Right lobe of liver (tissue), 4 donors: Measurements from ENCODE around the gene MLH1.
"Not testable (repeated sequence)": the region's sequence is repeated elsewhere in the genome, so short reads cannot be mapped to it uniquely, and the experiment has no call there.

Experiments used
- POLR2A ChIP-seq: fragments of 450-650 bp; IDR thresholded peaks from one replicate; pipeline ENCODE4 v1.6.1; 2017; ENCODE audit warnings: antibody characterized with exemption, mild to moderate bottlenecking
- TF ChIP-seq, protein P1 (sequence below), 4 donors: fragments of 200-600 bp in 3 of 4; fragments of 450-650 bp in 1 of 4; IDR thresholded peaks; one replicate each; pipeline versions ENCODE4 v1.5.1 to v1.8.0; 2016 to 2022; ENCODE audit warnings: antibody characterized with exemption in 4 of 4, mild to moderate bottlenecking in 2 of 4
- donor health status: DM: no; HTN: no; CAD: no.
- donor health status: DM: no; HTN: no; CAD: no.
- donor health status: DM: no; HTN: yes; CAD: no.

DNA sequence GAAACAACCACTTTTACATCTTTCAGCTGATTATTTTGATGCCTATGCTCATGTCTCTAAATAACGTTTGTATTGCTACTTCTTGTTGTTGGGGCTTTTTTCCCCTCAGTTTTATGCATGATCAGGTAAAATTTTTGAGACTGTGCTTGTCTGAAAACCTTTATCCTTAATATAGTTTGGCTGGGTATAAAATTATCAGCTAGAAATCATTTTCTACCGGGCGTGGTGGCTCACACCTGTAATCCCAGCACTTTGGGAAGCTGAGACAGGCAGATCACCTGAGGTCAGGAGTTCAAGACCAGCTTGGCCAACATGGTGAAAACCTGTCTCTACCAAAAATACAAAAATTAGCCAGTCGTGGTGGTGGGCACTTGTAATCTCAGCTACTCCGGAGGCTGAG is 45.5 kb upstream of the MLH1 start:
- TF ChIP-seq, protein P1, sequence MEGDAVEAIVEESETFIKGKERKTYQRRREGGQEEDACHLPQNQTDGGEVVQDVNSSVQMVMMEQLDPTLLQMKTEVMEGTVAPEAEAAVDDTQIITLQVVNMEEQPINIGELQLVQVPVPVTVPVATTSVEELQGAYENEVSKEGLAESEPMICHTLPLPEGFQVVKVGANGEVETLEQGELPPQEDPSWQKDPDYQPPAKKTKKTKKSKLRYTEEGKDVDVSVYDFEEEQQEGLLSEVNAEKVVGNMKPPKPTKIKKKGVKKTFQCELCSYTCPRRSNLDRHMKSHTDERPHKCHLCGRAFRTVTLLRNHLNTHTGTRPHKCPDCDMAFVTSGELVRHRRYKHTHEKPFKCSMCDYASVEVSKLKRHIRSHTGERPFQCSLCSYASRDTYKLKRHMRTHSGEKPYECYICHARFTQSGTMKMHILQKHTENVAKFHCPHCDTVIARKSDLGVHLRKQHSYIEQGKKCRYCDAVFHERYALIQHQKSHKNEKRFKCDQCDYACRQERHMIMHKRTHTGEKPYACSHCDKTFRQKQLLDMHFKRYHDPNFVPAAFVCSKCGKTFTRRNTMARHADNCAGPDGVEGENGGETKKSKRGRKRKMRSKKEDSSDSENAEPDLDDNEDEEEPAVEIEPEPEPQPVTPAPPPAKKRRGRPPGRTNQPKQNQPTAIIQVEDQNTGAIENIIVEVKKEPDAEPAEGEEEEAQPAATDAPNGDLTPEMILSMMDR (IDR thresholded peaks at IDR 0.05): not testable (repeated sequence)
- TF ChIP-seq POLR2A: not testable (repeated sequence)
